Endothelial cell of umbilical vein (primary cell): ENCODE results near the gene SEMA6A. TPM values are rescaled to one million over a fixed set of nuclear protein-coding genes. Genes with fewer than 3 reads are reported as not detected.

Experiments used
- BruUV-seq: library from RNA; stranded (reverse); fragments of 400-500 nt; replicated peaks from 2 replicates; lab custom pipeline; 2021; lab: Mats Ljungman, UMichigan
- CTCF ChIA-PET: fragments of 300-600, 350-600 bp; sonication (Branson Sonifier 250); formaldehyde crosslinking; loops from one replicate; lab custom pipeline; 2021; ENCODE audit warnings: antibody characterized with exemption, inconsistent platforms; lab: Charles Lee
- POLR2A ChIA-PET: fragments of 300-600, 350-600 bp; sonication (Branson Sonifier 250); formaldehyde crosslinking; loops from one replicate; lab custom pipeline; 2021; ENCODE audit warnings: antibody characterized with exemption, inconsistent platforms; lab: Charles Lee
- DNase-seq: peaks from one replicate; pipeline ENCODE4 v3.0.0-alpha.2; 2011; ENCODE audit warnings: low read depth, low spot score
- FAIRE-seq: peaks from 2 replicates; lab custom pipeline; 2011; peaks lifted over from hg19 to GRCh38; lab: Jason Lieb, UNC
- H2AFZ ChIP-seq: 2 replicates; pipeline ENCODE4 v1.6.0; 2012; ENCODE audit warnings: low read depth, low read length, control low read depth, inconsistent platforms
- H3K27ac ChIP-seq: 2 replicates; pipeline ENCODE4 v1.5.1; 2011; ENCODE audit warnings: low read depth, mild to moderate bottlenecking, control low read depth, low read length, moderate library complexity; ENCODE audit not compliant: insufficient read depth
- H3K27me3 ChIP-seq, 2 experiments: 2 replicates each; pipeline versions ENCODE4 v1.6.0 to v1.6.1; 2011; ENCODE audit warnings: low read length in 2 of 2, mixed read lengths in 1 of 2; ENCODE audit not compliant: control insufficient read depth in 2 of 2, insufficient read depth in 2 of 2
- H3K36me3 ChIP-seq, 2 experiments: 2 replicates in 1 of 2; 3 replicates in 1 of 2; pipeline ENCODE4 v1.5.1; 2011; ENCODE audit warnings: low read length in 2 of 2, mild to moderate bottlenecking in 1 of 2, moderate library complexity in 1 of 2; ENCODE audit not compliant: control insufficient read depth in 2 of 2, insufficient read depth in 2 of 2; ENCODE audit errors: extremely low read depth in 1 of 2
- H3K4me1 ChIP-seq: 3 replicates; pipeline ENCODE4 v1.5.1; 2011; ENCODE audit warnings: mild to moderate bottlenecking, low read length; ENCODE audit not compliant: control insufficient read depth, insufficient read depth; ENCODE audit errors: extremely low read depth
- H3K4me2 ChIP-seq: 2 replicates; pipeline ENCODE4 v1.6.1; 2011; ENCODE audit warnings: low read length, control low read depth, mixed read lengths; ENCODE audit not compliant: insufficient read depth
- H3K4me3 ChIP-seq, 3 experiments: fragments of 200-600 bp in 1 of 3; sonication (generic), shearing (Covaris generic) in 1 of 3; replicated peaks in 1 of 3; 2 replicates each; pipeline ENCODE4 v1.5.1; 2011 to 2016; ENCODE audit warnings: control low read depth in 3 of 3, low read length in 3 of 3, mild to moderate bottlenecking in 2 of 3, inconsistent platforms in 1 of 3, low read depth in 1 of 3, moderate library complexity in 1 of 3; ENCODE audit not compliant: insufficient read depth in 1 of 3
- H3K79me2 ChIP-seq: 2 replicates; pipeline ENCODE4 v1.6.0; 2012; ENCODE audit warnings: low read length, inconsistent platforms; ENCODE audit not compliant: control insufficient read depth, insufficient read depth
- H3K9ac ChIP-seq: replicated peaks from 2 replicates; pipeline ENCODE3; 2011; ENCODE audit warnings: low read length, control low read depth; ENCODE audit not compliant: insufficient read depth; ENCODE audit errors: extremely low read depth
- H3K9me1 ChIP-seq: replicated peaks from 3 replicates; pipeline ENCODE4 v1.6.0; 2011; ENCODE audit warnings: mild to moderate bottlenecking, low read length; ENCODE audit not compliant: control insufficient read depth, insufficient read depth; ENCODE audit errors: extremely low read depth
- H3K9me3 ChIP-seq: replicated peaks from 2 replicates; pipeline ENCODE4 v1.5.1; 2012; ENCODE audit warnings: low read length, inconsistent platforms; ENCODE audit not compliant: control insufficient read depth, insufficient read depth
- H4K20me1 ChIP-seq: replicated peaks from 2 replicates; pipeline ENCODE3; 2011; ENCODE audit warnings: mild to moderate bottlenecking, low read length; ENCODE audit not compliant: control insufficient read depth, insufficient read depth; ENCODE audit errors: extremely low read depth
- CTCF ChIP-seq, 2 donors: IDR thresholded peaks; 1 replicate in 1 of 2; 2 replicates in 1 of 2; pipeline ENCODE4 v1.5.1; 2011; ENCODE audit warnings: low read length in 2 of 2, mild to moderate bottlenecking in 2 of 2, moderate library complexity in 2 of 2, control low read depth in 1 of 2, inconsistent platforms in 1 of 2, low read depth in 1 of 2; ENCODE audit not compliant: insufficient read depth in 1 of 2; ENCODE audit errors: extremely low read depth in 1 of 2
- EZH2 ChIP-seq: IDR thresholded peaks from 2 replicates; pipeline ENCODE4 v1.6.1; 2012; ENCODE audit warnings: borderline replicate concordance, low read depth, mild to moderate bottlenecking, moderate library complexity, low read length, inconsistent platforms; ENCODE audit not compliant: severe bottlenecking
- FOS ChIP-seq: IDR thresholded peaks from 2 replicates; pipeline ENCODE4 v1.6.1; 2011; ENCODE audit warnings: mild to moderate bottlenecking, low read length, moderate library complexity, borderline replicate concordance; ENCODE audit not compliant: insufficient read depth
- GATA2 ChIP-seq: IDR thresholded peaks from 2 replicates; pipeline ENCODE4 v1.7.0; 2011; ENCODE audit warnings: low read depth, mild to moderate bottlenecking, moderate library complexity, mixed read lengths, low read length; ENCODE audit not compliant: insufficient read length, insufficient read depth
- JUN ChIP-seq: IDR thresholded peaks from 2 replicates; pipeline ENCODE4 v1.6.1; 2011; ENCODE audit warnings: borderline replicate concordance, low read depth; ENCODE audit not compliant: insufficient read length, insufficient read depth
- MAX ChIP-seq: IDR thresholded peaks from 2 replicates; pipeline ENCODE4 v1.6.1; 2011; ENCODE audit not compliant: insufficient read depth, insufficient read length
- MYC ChIP-seq: IDR thresholded peaks from one replicate; pipeline ENCODE4 v1.6.1; 2011; ENCODE audit warnings: mild to moderate bottlenecking, low read depth, low read length
- POLR2A ChIP-seq: IDR thresholded peaks from 2 replicates; pipeline ENCODE4 v1.6.1; 2012; ENCODE audit warnings: low read depth, mild to moderate bottlenecking, control low read depth, low read length
- POLR2AphosphoS5 ChIP-seq: IDR thresholded peaks from 2 replicates; pipeline ENCODE4 v1.6.1; 2012; ENCODE audit warnings: low read depth, mild to moderate bottlenecking, control low read depth, low read length, moderate library complexity; ENCODE audit not compliant: insufficient read depth
- dilution Hi-C: fragments of 300-500 bp; cut with MboI; formaldehyde crosslinking; loops from one replicate; pipeline ENCODE4 v1.15.0; 2019; ENCODE audit warnings: low sequenced_read_pairs; ENCODE audit not compliant: extremely low pct_ligation_motif_present
- intact Hi-C: fragments of 100-400 bp; cut with micrococcal nuclease; formaldehyde crosslinking; loops from one replicate; pipeline ENCODE4 v1.10.0; 2022
- polyA plus RNA-seq, 4 experiments: library from polyadenylated mRNA; depleted of rRNA in 3 of 4; stranded (reverse) in 3 of 4; unstranded in 1 of 4; fragments of >200 nt; gene quantifications; 2 replicates each; pipeline versions ENCODE4 v1.2.1 to v1.2.3, GENCODE V29; 2011 to 2012; ENCODE audit warnings: missing spikeins in 1 of 4
- total RNA-seq: library from RNA; stranded (reverse); gene quantifications from 2 replicates; pipeline ENCODE4 v1.2.3, GENCODE V29; 2021

The SEMA6A gene
- total and polyA plus RNA-seq, 2 donors (not counting 3 experiments of a cell fraction or from before 2014, with no cell fraction given): 0.43 to 1.5 TPM

GRCh38 chr5:116564756-116565490 is 9.7 kb downstream of the SEMA6A start:
- H3K4me3 ChIP-seq: no peak overlapping the region
- H3K9me3 ChIP-seq: no peaks in the 10 kb centered on the region
- H3K79me2 ChIP-seq: no peaks in the 10 kb centered on the region
- DNase-seq: no peak
- no peak overlapping the region for H3K27ac ChIP-seq
- no TSS peak for BruUV-seq
- FAIRE-seq: no peak
- peaks cover 10 to 26% of the 10 kb centered on the region in 2 experiments for H3K27me3 ChIP-seq
- no peak overlapping the region for H3K9ac ChIP-seq
- H3K4me2 ChIP-seq: no peak overlapping the region
- H3K4me1 ChIP-seq: no peaks in the 10 kb centered on the region
- no peaks in the 10 kb centered on the region for H4K20me1 ChIP-seq
- TF ChIP-seq POLR2A (no peak), FOS (no peak), GATA2 (no peak), EZH2 (no peak)
- POLR2A ChIA-PET: no interaction called here
- dilution Hi-C loops (no loop called here), intact Hi-C loops (no loop called here)
- CTCF ChIA-PET: no interaction called here
- no peaks in the 10 kb centered on the region for H3K36me3 ChIP-seq
- no peak overlapping the region for H2AFZ ChIP-seq
- peaks cover 2% of the 10 kb centered on the region for H3K9me1 ChIP-seq

GRCh38 chr5:116564312-116564711 is 10.3 kb downstream of the SEMA6A start:
- TF ChIP-seq CTCF (IDR thresholded peaks at IDR 0.05; ENCODE audit: extremely low read depth in 1 of 2, insufficient read depth in 1 of 2, low read depth in 1 of 2, low read length in 2 of 2): no peak
- no peak for TF ChIP-seq GATA2
- TF ChIP-seq MYC: no peak
- TF ChIP-seq FOS: no peak
- TF ChIP-seq MAX: no peak
- no peak for TF ChIP-seq POLR2A
- no peak for TF ChIP-seq POLR2AphosphoS5
- TF ChIP-seq JUN: no peak
- TF ChIP-seq EZH2: no peak
- H3K79me2 ChIP-seq: no peaks in the 10 kb centered on the region
- intact Hi-C loops: no loop called here

More at GRCh38 chr5:116564312-116564711, 10.3 kb downstream of the SEMA6A start:
- DNase-seq (no peak), FAIRE-seq (no peak)
- Histone ChIP-seq H2AFZ (no peak overlapping the region), H4K20me1 (no peaks in the 10 kb centered on the region), H3K36me3 (no peaks in the 10 kb centered on the region), H3K4me1 (no peaks in the 10 kb centered on the region), H3K9ac (no peak overlapping the region), H3K9me3 (no peaks in the 10 kb centered on the region), H3K27ac (no peak overlapping the region), H3K4me3 (no peak overlapping the region), H3K27me3 (peaks cover 7 to 21% of the 10 kb centered on the region in 2 experiments), H3K9me1 (peaks cover 2% of the 10 kb centered on the region), H3K4me2 (no peak overlapping the region)
- BruUV-seq: no TSS peak
- CTCF ChIA-PET: no interaction called here
- POLR2A ChIA-PET: no interaction called here
- dilution Hi-C loops: no loop called here
